ENCODE measurements around the gene RFPL3.
"Not testable (repeated sequence)": the region's sequence is repeated elsewhere in the genome, so short reads cannot be mapped to it uniquely, and the experiment has no call there.

RFPL3 gene

GRCh38 chr22:32352681-32353080, 5.0 kb upstream of the RFPL3 start:
- in situ Hi-C loops (cut with MboI; ENCODE audit: low sequenced_read_pairs), result no loop called here

DNA sequence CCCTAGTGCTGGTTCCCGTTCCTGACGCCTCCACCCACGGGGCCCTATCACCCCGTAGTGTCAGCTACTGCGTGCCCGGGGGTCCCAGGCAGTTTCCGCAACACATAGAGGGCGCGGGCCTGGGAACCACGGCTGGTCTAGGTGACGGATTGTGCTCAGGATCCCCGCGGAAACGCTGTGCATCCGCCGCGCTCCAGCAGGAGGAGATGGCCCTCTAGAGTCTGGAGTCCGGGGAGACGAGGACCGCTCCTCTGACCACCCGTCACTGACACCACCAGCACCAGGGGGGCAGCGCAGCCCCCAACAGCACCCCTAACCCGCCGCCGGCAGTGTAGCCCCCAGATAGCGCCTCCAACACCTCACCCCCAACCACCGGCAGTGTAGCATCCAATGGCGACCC, 4.4 kb upstream of the RFPL3 start:
- in situ Hi-C loops (cut with MboI; ENCODE audit: low sequenced_read_pairs), result no loop called here

DNA sequence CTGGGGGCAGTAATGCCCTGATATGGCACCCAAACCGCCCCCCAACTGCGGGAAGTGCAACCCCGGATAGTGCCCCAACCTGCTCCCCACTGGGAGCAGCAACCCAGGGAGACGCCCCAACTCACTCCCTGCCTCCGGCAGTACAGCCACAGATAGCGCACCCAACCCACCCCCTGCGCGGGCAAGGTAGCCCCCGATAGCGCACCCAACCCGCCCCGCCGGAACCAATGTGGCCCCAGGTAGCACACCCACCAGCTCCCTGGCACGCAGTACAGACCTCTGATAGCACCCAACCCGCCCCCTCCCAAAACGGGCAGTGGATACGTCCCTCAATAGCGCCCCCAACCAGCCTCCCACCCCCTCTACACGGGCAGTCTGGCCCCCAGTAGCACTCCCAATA, 3.8 kb upstream of the RFPL3 start:
- in situ Hi-C loops (cut with MboI; ENCODE audit: low sequenced_read_pairs), result no loop called here

GRCh38 chr22:32354360-32355351, 3.0 kb upstream of the RFPL3 start:
- in situ Hi-C loops (cut with MboI; ENCODE audit: low sequenced_read_pairs), result no loop called here

- in situ Hi-C loops (cut with MboI; ENCODE audit: low sequenced_read_pairs), result no loop called here
Observed at GRCh38 chr22:32355760-32356159, 1.9 kb upstream of the RFPL3 start.

- in situ Hi-C loops (cut with MboI; ENCODE audit: low sequenced_read_pairs), result not testable (repeated sequence)
Observed at GRCh38 chr22:32360096-32360495, 2.4 kb downstream of the RFPL3 start.

GRCh38 chr22:32361257-32361656, 3.6 kb downstream of the RFPL3 start:
- in situ Hi-C loops (cut with MboI; ENCODE audit: low sequenced_read_pairs), result no loop called here

DNA sequence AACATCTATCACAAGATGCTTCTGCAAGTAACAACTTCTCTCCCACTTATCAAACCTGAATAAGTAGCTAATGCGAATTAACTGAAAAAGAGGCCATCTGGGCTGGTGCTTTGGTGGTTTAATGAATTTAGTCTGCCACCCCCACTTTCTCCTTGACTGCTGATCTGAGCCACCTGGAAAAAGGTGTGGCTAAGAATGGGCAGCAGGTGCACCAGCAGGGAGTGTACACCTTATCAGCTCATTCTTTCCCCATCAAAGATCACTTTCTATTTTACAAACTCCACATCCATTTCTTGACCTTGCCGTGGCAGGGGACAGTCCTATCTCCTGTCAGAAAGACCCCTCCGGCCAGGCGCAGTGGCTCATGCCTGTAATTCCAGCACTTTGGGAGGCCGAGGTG, 6.5 kb downstream of the RFPL3 start:
- in situ Hi-C loops (cut with MboI; ENCODE audit: low sequenced_read_pairs), result no loop called here

DNA sequence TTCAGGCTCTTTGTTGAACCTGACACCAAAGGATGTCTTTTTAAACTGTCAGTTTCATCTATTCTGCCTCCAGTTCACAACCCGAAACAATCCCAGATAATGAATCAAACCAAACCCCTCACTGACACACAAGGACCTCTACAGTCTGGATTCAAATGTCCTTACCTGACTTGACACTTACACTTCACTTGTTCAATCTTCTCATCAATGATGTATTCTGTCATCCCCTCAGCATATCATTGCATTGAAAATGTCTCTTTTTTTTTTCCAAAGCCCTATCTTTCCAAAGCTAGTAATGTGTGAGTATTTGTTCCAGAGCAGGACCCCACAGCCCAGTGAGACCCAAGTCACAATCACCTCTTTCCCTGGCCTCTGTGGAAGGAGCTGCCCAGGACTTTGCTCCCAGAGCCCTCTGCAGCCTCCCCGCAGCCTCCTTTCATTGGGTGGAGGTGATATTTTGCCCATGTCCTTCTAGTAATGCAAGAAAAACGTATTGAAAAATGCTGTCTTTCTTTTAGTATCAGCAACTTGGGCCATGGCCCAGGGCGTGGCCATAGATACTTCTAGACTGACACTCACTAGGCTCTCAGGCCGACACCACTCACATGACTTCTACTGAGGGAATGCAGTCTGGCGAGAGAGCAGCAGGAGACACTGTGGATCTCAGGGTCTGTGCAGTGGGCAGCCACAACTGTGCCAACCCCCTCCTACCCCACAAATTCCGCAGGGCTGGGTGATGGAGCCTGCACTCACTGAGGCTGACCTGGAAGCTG, 18.2 kb downstream of the RFPL3 start:
- in situ Hi-C loops (cut with MboI; ENCODE audit: low sequenced_read_pairs), result no loop called here

GRCh38 chr22:32376681-32377080, 19.0 kb downstream of the RFPL3 start:
- in situ Hi-C loops (cut with MboI; ENCODE audit: low sequenced_read_pairs), result no loop called here

- in situ Hi-C loops (cut with MboI; ENCODE audit: low sequenced_read_pairs), result no loop called here
Observed at GRCh38 chr22:32378707-32379272, 21.1 kb downstream of the RFPL3 start.

DNA sequence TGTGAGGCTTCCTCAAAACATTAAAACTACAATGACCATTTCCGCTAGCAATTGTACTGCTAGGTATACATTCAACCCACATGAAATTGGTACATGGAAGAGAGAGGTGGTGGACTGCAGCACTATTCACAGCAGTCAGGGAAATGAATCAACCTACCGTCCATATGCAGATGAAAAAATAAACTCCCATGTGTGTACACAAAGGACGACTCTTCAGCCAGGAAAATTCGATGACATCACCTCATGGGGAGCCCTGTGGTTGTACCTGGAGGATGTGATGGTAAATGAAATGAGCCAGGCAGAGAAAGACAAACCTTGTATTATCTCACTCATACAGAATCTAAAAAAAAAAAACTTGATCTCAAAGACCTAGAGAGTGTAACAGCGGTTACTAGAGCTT, 23.3 kb downstream of the RFPL3 start:
- in situ Hi-C loops (cut with MboI; ENCODE audit: low sequenced_read_pairs), result no loop called here

GRCh38 chr22:32385681-32386080, 28.0 kb downstream of the RFPL3 start:
- in situ Hi-C loops (cut with MboI; ENCODE audit: low sequenced_read_pairs), result no loop called here

DNA sequence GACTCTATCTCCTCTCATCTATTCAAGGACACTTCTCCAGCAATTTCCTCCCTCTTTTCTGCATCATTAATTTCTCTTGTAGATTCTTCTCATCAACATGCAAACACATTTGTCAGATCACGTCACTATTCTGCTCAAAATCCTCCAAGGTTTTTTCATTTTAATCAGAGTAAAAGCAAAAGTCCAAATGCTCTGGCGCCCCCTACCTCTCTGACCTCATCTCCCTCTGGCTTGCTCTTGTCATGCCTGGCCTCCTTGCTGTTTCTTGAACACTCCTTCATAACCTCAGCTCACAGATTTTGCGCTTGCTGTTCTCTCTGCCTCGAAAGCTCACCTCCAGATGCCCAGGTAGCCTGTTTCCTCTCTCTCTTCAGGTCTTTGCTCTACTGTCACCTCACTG, 32.0 kb downstream of the RFPL3 start:
- in situ Hi-C loops (cut with MboI; ENCODE audit: low sequenced_read_pairs), result no loop called here

GRCh38 chr22:32395107-32395506, 37.4 kb downstream of the RFPL3 start:
- in situ Hi-C loops (cut with MboI; ENCODE audit: low sequenced_read_pairs), result no loop called here

- in situ Hi-C loops (cut with MboI; ENCODE audit: low sequenced_read_pairs), result no loop called here
Observed at GRCh38 chr22:32396255-32396654, 38.6 kb downstream of the RFPL3 start.

GRCh38 chr22:32396746-32397145, 39.1 kb downstream of the RFPL3 start:
- in situ Hi-C loops (cut with MboI; ENCODE audit: low sequenced_read_pairs), result no loop called here

DNA sequence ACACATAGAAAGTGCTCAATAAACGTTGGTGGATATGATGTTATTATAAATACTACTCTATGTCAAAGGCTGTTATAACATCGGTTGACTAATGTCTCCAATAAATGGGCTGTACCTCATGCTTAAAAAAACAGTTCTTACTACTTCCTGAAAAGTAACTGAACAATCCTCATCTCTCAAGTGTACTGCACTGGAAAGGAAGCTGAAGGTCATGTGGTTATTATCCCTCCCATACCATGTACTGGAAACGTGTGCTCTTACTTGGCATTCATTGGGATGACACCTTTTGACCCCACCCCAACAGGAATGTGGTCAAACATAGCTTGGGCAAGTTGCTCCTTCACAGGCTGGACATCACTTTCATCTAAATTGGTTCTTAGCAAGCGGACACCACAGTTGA, 43.8 kb downstream of the RFPL3 start:
- in situ Hi-C loops (cut with MboI; ENCODE audit: low sequenced_read_pairs), result no loop called here

GRCh38 chr22:32404021-32404420, 46.4 kb downstream of the RFPL3 start:
- in situ Hi-C loops (cut with MboI; ENCODE audit: low sequenced_read_pairs), result no loop called here

- in situ Hi-C loops (cut with MboI; ENCODE audit: low sequenced_read_pairs), result no loop called here
Observed at GRCh38 chr22:32407312-32407711, 49.6 kb downstream of the RFPL3 start.

- in situ Hi-C loops (cut with MboI; ENCODE audit: low sequenced_read_pairs), result no loop called here
Observed at GRCh38 chr22:32407936-32408335, 50.3 kb downstream of the RFPL3 start.

DNA sequence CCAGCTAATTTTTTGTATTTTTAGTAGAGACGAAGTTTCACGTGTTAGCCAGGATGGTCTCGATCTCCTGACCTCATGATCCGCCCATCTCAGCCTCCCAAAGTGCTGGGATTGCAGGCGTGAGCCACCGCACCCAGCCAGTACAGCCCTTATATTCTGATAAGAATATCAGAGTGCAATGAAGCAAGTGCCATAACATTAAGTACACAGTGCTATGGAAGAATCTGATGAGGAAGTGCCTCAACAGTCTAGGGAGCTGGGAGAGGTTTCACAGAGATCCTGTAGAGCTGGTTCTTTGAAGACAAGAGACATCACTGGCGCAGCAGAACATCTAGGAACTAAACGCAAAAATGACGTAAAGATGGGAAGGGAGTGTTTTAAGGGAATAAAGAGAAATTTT, 52.3 kb downstream of the RFPL3 start:
- in situ Hi-C loops (cut with MboI; ENCODE audit: low sequenced_read_pairs), result no loop called here

All from HL-60/S4 treated with phorbol 12-myristate 13-acetate at 8.2 ng/mL for 4 days and 3 days (cell line).